MCF 10A (cell line): ENCODE measurements around the gene AQP10. TPM values are rescaled to one million over a fixed set of nuclear protein-coding genes. Genes with fewer than 3 reads are reported as not detected.

ENCODE experiments used
- BruUV-seq: library from RNA; stranded (reverse); fragments of 400-500 nt; replicated peaks from 2 replicates; lab custom pipeline; 2021; lab: Mats Ljungman, UMichigan
- CTCF ChIA-PET: fragments of 300-600 bp; sonication (Branson Sonifier 250); formaldehyde crosslinking; extraction: SDS; loops from one replicate; lab custom pipeline; 2021; ENCODE audit warnings: antibody characterized with exemption, inconsistent platforms; lab: Yijun Ruan, JAX
- POLR2A ChIA-PET: fragments of 300-600, 350-650 bp; sonication (Branson Sonifier 250); formaldehyde crosslinking; extraction: SDS; loops from one replicate; lab custom pipeline; 2020; ENCODE audit warnings: antibody characterized with exemption, inconsistent platforms; lab: Yijun Ruan, JAX
- DNase-seq: peaks from one replicate; pipeline ENCODE4 v3.0.0-alpha.2; 2018; ENCODE audit not compliant: unreplicated experiment
- H3K27ac Mint-ChIP-seq: one replicate; pipeline ENCODE4 v1.8.0; 2022; ENCODE audit warnings: mild to moderate bottlenecking, low read depth, mixed read lengths; ENCODE audit not compliant: unreplicated experiment
- H3K27me3 Mint-ChIP-seq: one replicate; pipeline ENCODE4 v1.8.0; 2022; ENCODE audit warnings: mixed read lengths; ENCODE audit not compliant: insufficient read depth, unreplicated experiment
- H3K36me3 Mint-ChIP-seq: one replicate; pipeline ENCODE4 v1.8.0; 2022; ENCODE audit warnings: mild to moderate bottlenecking, moderate library complexity, mixed read lengths; ENCODE audit not compliant: insufficient read depth, unreplicated experiment
- H3K4me1 Mint-ChIP-seq: one replicate; pipeline ENCODE4 v1.8.0; 2022; ENCODE audit warnings: mixed read lengths; ENCODE audit not compliant: insufficient read depth, unreplicated experiment
- H3K4me3 Mint-ChIP-seq: one replicate; pipeline ENCODE4 v1.8.0; 2022; ENCODE audit warnings: mild to moderate bottlenecking, moderate library complexity, mixed read lengths; ENCODE audit not compliant: unreplicated experiment
- H3K9me3 Mint-ChIP-seq: one replicate; pipeline ENCODE4 v1.8.0; 2022; ENCODE audit warnings: mixed read lengths; ENCODE audit not compliant: unreplicated experiment
- CTCF ChIP-seq: fragments of 200-600 bp; IDR thresholded peaks from one replicate; pipeline ENCODE4 v1.8.0; 2022; ENCODE audit warnings: antibody characterized with exemption, mild to moderate bottlenecking; ENCODE audit not compliant: unreplicated experiment
- intact Hi-C: fragments of 100-400 bp; cut with micrococcal nuclease; formaldehyde crosslinking; loops from 2 replicates; pipeline ENCODE4 v1.14.1; 2022
- total RNA-seq: library from RNA; stranded (reverse); gene quantifications from 2 replicates; pipeline ENCODE4 v1.2.3, GENCODE V29; 2022

AQP10 gene
- total RNA-seq, 1 experiment from 2014 or later, result not detected

DNA sequence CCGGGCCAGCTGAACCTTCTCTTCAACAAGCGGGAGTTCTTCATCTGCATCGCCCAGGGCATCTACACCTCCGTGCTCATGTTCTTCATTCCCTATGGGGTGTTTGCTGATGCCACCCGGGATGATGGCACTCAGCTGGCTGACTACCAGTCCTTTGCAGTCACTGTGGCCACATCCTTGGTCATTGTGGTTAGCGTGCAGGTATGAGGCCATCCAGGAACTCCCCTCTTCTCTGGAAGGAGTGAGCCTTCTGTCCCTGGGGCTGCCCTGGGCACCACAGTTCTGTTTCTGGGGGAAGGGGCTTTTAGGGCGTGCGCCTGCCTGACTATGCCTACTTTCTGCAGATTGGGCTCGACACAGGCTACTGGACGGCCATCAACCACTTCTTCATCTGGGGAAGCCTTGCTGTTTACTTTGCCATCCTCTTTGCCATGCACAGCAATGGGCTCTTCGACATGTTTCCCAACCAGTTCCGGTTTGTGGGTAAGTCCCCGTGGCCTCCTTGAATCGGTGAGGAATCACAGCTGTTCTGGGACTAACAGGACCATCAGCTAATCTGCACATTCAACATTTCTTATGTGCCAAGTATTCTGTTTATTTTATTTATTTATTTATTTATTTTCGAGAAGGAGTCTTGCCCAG is 25.5 kb downstream of the AQP10 start:
- Mint-ChIP-seq H3K27me3 (no peaks in the 10 kb centered on the region), H3K9me3 (no peaks in the 10 kb centered on the region), H3K36me3 (peaks cover 55% of the 10 kb centered on the region), H3K4me3 (no peak overlapping the region), H3K27ac (no peak overlapping the region), H3K4me1 (peaks cover 6% of the 10 kb centered on the region)
- DNase-seq, result no peak
- no peak for TF ChIP-seq CTCF
- intact Hi-C loops, result no loop called here
- BruUV-seq, result no TSS peak
- ChIA-PET POLR2A (interaction anchor here (0.6 kb wide), 1 partner anchor 8 kb away, joined by 3 read pairs; no protein-coding TSS in a partner anchor), CTCF (interaction anchor here (0.6 to 5.4 kb wide), 8 partner anchors 8 to 412 kb away, joined by 3 to 63 read pairs (median 3); no protein-coding TSS in a partner anchor)

GRCh38 chr1:154347961-154348360 is 27.1 kb downstream of the AQP10 start:
- intact Hi-C loops, result no loop called here
- no peak for TF ChIP-seq CTCF
- Mint-ChIP-seq H3K36me3 (peaks cover 41% of the 10 kb centered on the region), H3K4me3 (no peak overlapping the region), H3K27ac (no peak overlapping the region), H3K4me1 (peaks cover 7% of the 10 kb centered on the region), H3K9me3 (no peaks in the 10 kb centered on the region), H3K27me3 (peaks cover 7% of the 10 kb centered on the region)
- no peak for DNase-seq
- BruUV-seq, result no TSS peak
- ChIA-PET POLR2A (interaction anchor here (1.1 kb wide), 1 partner anchor 52 kb away, joined by 3 read pairs; no protein-coding TSS in a partner anchor), CTCF (interaction anchor here (0.7 to 5.4 kb wide), 3 partner anchors 13 to 96 kb away, joined by 3 to 63 read pairs (median 5); no protein-coding TSS in a partner anchor)

DNA sequence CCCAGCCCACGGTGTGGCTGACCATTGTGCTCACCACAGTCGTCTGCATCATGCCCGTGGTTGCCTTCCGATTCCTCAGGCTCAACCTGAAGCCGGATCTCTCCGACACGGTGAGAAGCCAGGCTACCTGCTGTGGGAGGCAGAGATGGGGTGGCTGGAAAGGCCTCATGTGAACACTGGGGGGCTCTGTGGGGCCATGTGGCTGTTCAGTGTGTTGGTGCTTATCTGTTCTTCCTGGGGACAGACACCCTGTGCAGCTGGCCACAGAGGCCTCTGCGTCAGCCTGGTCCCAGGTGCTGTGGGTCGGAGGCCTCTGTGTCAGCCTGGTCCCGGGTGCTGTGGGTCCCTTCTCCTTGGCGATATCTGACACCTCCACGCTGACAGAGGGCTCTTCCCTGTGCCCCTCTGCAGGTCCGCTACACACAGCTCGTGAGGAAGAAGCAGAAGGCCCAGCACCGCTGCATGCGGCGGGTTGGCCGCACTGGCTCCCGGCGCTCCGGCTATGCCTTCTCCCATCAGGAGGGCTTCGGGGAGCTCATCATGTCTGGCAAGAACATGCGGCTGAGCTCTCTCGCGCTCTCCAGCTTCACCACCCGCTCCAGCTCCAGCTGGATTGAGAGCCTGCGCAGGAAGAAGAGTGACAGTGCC is 27.7 kb downstream of the AQP10 start:
- H3K36me3 Mint-ChIP-seq, result peaks cover 35% of the 10 kb centered on the region
- no peaks in the 10 kb centered on the region for H3K9me3 Mint-ChIP-seq
- H3K4me3 Mint-ChIP-seq, result no peak overlapping the region
- ChIA-PET POLR2A (interaction anchor here (1.1 kb wide), 1 partner anchor 52 kb away, joined by 3 read pairs; no protein-coding TSS in a partner anchor), CTCF (interaction anchor here (0.5 to 5.4 kb wide), 4 partner anchors 14 to 268 kb away, joined by 3 to 63 read pairs (median 3); no protein-coding TSS in a partner anchor)
- no peak for TF ChIP-seq CTCF
- no peak overlapping the region for H3K27ac Mint-ChIP-seq
- peaks cover 13% of the 10 kb centered on the region for H3K4me1 Mint-ChIP-seq
- peaks cover 13% of the 10 kb centered on the region for H3K27me3 Mint-ChIP-seq
- intact Hi-C loops, result no loop called here
- no peak for DNase-seq
- no TSS peak for BruUV-seq

GRCh38 chr1:154349121-154349520 is 28.2 kb downstream of the AQP10 start:
- Mint-ChIP-seq H3K9me3 (no peaks in the 10 kb centered on the region), H3K4me1 (peaks cover 19% of the 10 kb centered on the region), H3K36me3 (peaks cover 30% of the 10 kb centered on the region), H3K4me3 (no peak overlapping the region), H3K27ac (no peak overlapping the region), H3K27me3 (peaks cover 13% of the 10 kb centered on the region)
- no TSS peak for BruUV-seq
- POLR2A ChIA-PET, result interaction anchor here (0.6 kb wide), 1 partner anchor 20 kb away, joined by 3 read pairs; no protein-coding TSS in a partner anchor
- intact Hi-C loops, result no loop called here
- TF ChIP-seq CTCF, result no peak
- DNase-seq, result no peak
- CTCF ChIA-PET, result interaction anchor here (0.5 to 0.8 kb wide), 2 partner anchors 220 to 268 kb away, joined by 3 read pairs; no protein-coding TSS in a partner anchor
